OCI-LY1 (cell line): Measurements from ENCODE around the gene SNCG.

ENCODE experiments used
- EZH2 ChIP-seq: fragments of 200-600 bp; sonication (generic), shearing (Covaris generic); IDR thresholded peaks from 2 replicates; pipeline ENCODE4 v1.8.0; 2017; ENCODE audit warnings: borderline replicate concordance, mixed run types, mild to moderate bottlenecking, antibody characterized with exemption, low read length, moderate library complexity, mixed read lengths
- TF ChIP-seq, protein P1 (sequence below): fragments of 200-600 bp; sonication (generic), shearing (Covaris generic); IDR thresholded peaks from 2 replicates; pipeline ENCODE4 v1.5.1; 2017; ENCODE audit warnings: mild to moderate bottlenecking, antibody characterized with exemption, low read length, moderate library complexity, mixed read lengths

DNA sequence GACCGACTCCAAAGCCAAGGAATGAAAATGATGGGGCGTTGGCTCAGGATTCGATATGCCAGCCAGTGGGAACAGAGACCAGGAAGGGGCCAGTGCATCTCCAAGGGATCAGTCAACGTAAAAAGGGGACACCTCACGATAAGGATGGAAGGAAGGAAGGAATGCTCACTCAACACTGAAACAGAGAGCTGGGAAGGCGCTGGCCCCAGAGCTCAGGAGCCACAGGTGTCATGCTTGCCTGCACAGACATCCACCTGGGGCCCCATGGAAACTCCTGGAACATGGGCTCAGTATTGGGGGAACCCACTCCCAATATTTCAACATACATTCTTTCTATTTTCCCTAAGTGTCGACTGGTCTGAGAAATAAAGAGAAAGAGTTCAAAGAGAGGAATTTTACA lies 6.3 kb upstream of the SNCG start:
- TF ChIP-seq, protein P1, sequence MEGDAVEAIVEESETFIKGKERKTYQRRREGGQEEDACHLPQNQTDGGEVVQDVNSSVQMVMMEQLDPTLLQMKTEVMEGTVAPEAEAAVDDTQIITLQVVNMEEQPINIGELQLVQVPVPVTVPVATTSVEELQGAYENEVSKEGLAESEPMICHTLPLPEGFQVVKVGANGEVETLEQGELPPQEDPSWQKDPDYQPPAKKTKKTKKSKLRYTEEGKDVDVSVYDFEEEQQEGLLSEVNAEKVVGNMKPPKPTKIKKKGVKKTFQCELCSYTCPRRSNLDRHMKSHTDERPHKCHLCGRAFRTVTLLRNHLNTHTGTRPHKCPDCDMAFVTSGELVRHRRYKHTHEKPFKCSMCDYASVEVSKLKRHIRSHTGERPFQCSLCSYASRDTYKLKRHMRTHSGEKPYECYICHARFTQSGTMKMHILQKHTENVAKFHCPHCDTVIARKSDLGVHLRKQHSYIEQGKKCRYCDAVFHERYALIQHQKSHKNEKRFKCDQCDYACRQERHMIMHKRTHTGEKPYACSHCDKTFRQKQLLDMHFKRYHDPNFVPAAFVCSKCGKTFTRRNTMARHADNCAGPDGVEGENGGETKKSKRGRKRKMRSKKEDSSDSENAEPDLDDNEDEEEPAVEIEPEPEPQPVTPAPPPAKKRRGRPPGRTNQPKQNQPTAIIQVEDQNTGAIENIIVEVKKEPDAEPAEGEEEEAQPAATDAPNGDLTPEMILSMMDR = no peak
- no peak for TF ChIP-seq EZH2
